OCI-LY7 (cell line): Measurements from ENCODE around the gene KMT5B. TPM values are rescaled to one million over a fixed set of nuclear protein-coding genes. Genes with fewer than 3 reads are reported as not detected.

Experiments used
- BruUV-seq: library from RNA; stranded (reverse); fragments of 400-500 nt; replicated peaks from 2 replicates; lab custom pipeline; 2021; lab: Mats Ljungman, UMichigan
- CTCF ChIA-PET: fragments of 300-600 bp; sonication (Branson Sonifier 250); formaldehyde crosslinking; loops from one replicate; lab custom pipeline; 2022; ENCODE audit warnings: antibody characterized with exemption; ENCODE audit not compliant: unreplicated experiment; lab: Charles Lee
- POLR2A ChIA-PET: fragments of 300-600 bp; sonication (Branson Sonifier 250); formaldehyde crosslinking; loops from one replicate; lab custom pipeline; 2022; ENCODE audit warnings: antibody characterized with exemption; lab: Charles Lee
- DNase-seq: peaks from one replicate; pipeline ENCODE4 v3.0.0-alpha.2; 2015; ENCODE audit warnings: low spot score
- H2AFZ ChIP-seq: fragments of 200-600 bp; sonication (generic), shearing (Covaris generic); 2 replicates; pipeline ENCODE4 v1.6.1; 2014; ENCODE audit warnings: mild to moderate bottlenecking, antibody characterized with exemption, low read length, moderate library complexity
- H3K27ac ChIP-seq: fragments of 200-600 bp; sonication (generic); 2 replicates; pipeline ENCODE4 v1.5.1; 2014; ENCODE audit warnings: mixed run types, low read depth, mild to moderate bottlenecking, moderate library complexity, low read length, inconsistent platforms; ENCODE audit not compliant: poor library complexity, severe bottlenecking
- H3K36me3 ChIP-seq: fragments of 200-600 bp; sonication (generic); 2 replicates; pipeline ENCODE4 v1.6.1; 2014; ENCODE audit warnings: mild to moderate bottlenecking, antibody characterized with exemption, low read length, moderate library complexity, mixed read lengths; ENCODE audit not compliant: insufficient read depth
- H3K4me1 ChIP-seq: fragments of 200-600 bp; sonication (generic); 2 replicates; pipeline ENCODE4 v1.5.1; 2014; ENCODE audit warnings: mild to moderate bottlenecking, low read length; ENCODE audit not compliant: insufficient read depth, poor library complexity, severe bottlenecking
- H3K4me2 ChIP-seq: fragments of 200-600 bp; sonication (generic); 2 replicates; pipeline ENCODE4 v1.6.1; 2014; ENCODE audit warnings: mild to moderate bottlenecking, low read length
- H3K4me3 ChIP-seq: fragments of 200-600 bp; sonication (generic); 2 replicates; pipeline ENCODE4 v1.5.1; 2014; ENCODE audit warnings: mild to moderate bottlenecking, low read depth, low read length; ENCODE audit not compliant: poor library complexity, severe bottlenecking
- H3K79me2 ChIP-seq: fragments of 200-600 bp; sonication (generic); 2 replicates; pipeline ENCODE4 v1.6.1; 2016; ENCODE audit warnings: low read depth, mild to moderate bottlenecking, low read length, moderate library complexity, mixed read lengths; ENCODE audit not compliant: insufficient read depth
- H3K9me2 ChIP-seq: fragments of 200-600 bp; sonication (generic); 2 replicates; pipeline ENCODE4 v1.6.1; 2016; ENCODE audit warnings: mild to moderate bottlenecking, low read length, mixed read lengths; ENCODE audit not compliant: insufficient read depth
- H3K9me3 ChIP-seq: fragments of 200-600 bp; sonication (generic); 2 replicates; pipeline ENCODE4 v1.6.1; 2014; ENCODE audit warnings: mild to moderate bottlenecking, mixed run types, low read length, mixed read lengths
- H4K20me1 ChIP-seq: fragments of 200-600 bp; sonication (generic); 2 replicates; pipeline ENCODE4 v1.6.1; 2014; ENCODE audit warnings: mild to moderate bottlenecking, antibody characterized with exemption, low read length, moderate library complexity, mixed read lengths; ENCODE audit not compliant: insufficient read depth
- CTCF ChIP-seq: fragments of 200-600 bp; sonication (generic); conservative IDR thresholded peaks from 2 replicates; pipeline ENCODE4 v1.5.1; 2014; ENCODE audit warnings: mild to moderate bottlenecking, antibody characterized with exemption, low read length, moderate library complexity, mixed read lengths
- EZH2phosphoT487 ChIP-seq: fragments of 200-600 bp; sonication (generic); IDR thresholded peaks from 2 replicates; pipeline ENCODE4 v1.6.1; 2018; ENCODE audit warnings: low read depth, borderline replicate concordance, mild to moderate bottlenecking, mixed run types, antibody characterized with exemption, low read length, moderate library complexity, mixed read lengths
- intact Hi-C: fragments of 100-400 bp; cut with micrococcal nuclease; formaldehyde crosslinking; loops from one replicate; pipeline ENCODE4 v1.10.0; 2022; ENCODE audit not compliant: unreplicated experiment
- total RNA-seq, 2 experiments: library from RNA; depleted of rRNA in 1 of 2; stranded (reverse); fragments of >200 nt in 1 of 2; shearing (Covaris generic) in 1 of 2; gene quantifications; 2 replicates each; pipeline ENCODE4 v1.2.3, GENCODE V29; 2014 to 2022

KMT5B gene
- total RNA-seq, 2 experiments from 2014 or later, result 14.3 to 28.8 TPM

GRCh38 chr11:68189888-68190287 lies 23.2 kb downstream of the KMT5B start:
- DNase-seq, result no peak
- Histone ChIP-seq H4K20me1 (no peaks in the 10 kb centered on the region), H3K4me2 (no peak overlapping the region), H3K79me2 (peaks cover 48% of the 10 kb centered on the region; the same call in 1 of the 2 replicates), H3K36me3 (peaks cover 9% of the 10 kb centered on the region; the same call in 1 of the 2 replicates), H3K9me3 (no peaks in the 10 kb centered on the region), H3K4me1 (peaks cover 34% of the 10 kb centered on the region), H2AFZ (no peak overlapping the region), H3K9me2 (no peaks in the 10 kb centered on the region), H3K27ac (no peak overlapping the region), H3K4me3 (no peak overlapping the region)
- TF ChIP-seq CTCF, result no peak
- no peak for TF ChIP-seq EZH2phosphoT487
- intact Hi-C loops, result no loop called here
- ChIA-PET POLR2A (interaction anchor here (0.7 kb wide), 1 partner anchor 15 kb away, joined by 3 read pairs; no protein-coding TSS in a partner anchor), CTCF (no interaction called here)
- BruUV-seq, result no TSS peak

DNA sequence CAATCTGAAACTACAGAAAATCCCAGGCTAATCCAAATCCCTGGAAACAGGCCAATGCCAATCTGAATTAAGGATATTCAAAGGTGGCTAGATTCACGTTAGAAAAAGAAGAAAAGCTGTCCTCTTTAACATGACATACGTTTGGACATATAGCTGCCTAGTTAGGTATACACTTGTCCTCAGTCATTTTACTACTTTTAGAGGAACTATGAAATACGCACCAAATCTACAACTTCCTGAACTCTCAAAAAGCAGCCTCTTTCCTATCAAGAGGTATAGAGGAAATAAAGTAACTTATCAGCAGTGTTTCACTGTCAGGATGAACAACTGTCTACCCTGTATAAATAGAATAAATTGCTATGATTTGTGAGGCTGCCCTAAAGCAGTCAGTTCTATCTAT lies 24.0 kb downstream of the KMT5B start:
- no peak overlapping the region for H3K27ac ChIP-seq
- no peaks in the 10 kb centered on the region for H3K9me2 ChIP-seq
- H3K36me3 ChIP-seq, result peaks cover 16% of the 10 kb centered on the region; the same call in 1 of the 2 replicates
- H3K4me2 ChIP-seq, result no peak overlapping the region
- intact Hi-C loops, result no loop called here
- H4K20me1 ChIP-seq, result no peaks in the 10 kb centered on the region
- CTCF ChIA-PET, result no interaction called here
- DNase-seq, result no peak
- BruUV-seq, result no TSS peak
- H3K79me2 ChIP-seq, result peaks cover 40% of the 10 kb centered on the region; the same call in 1 of the 2 replicates
- H2AFZ ChIP-seq, result no peak overlapping the region
- POLR2A ChIA-PET, result no interaction called here
- TF ChIP-seq EZH2phosphoT487, result no peak
- no peak for TF ChIP-seq CTCF
- no peak overlapping the region for H3K4me3 ChIP-seq
- H3K4me1 ChIP-seq, result peaks cover 26% of the 10 kb centered on the region
- H3K9me3 ChIP-seq, result no peaks in the 10 kb centered on the region

GRCh38 chr11:68186061-68186460 lies 27.0 kb downstream of the KMT5B start:
- Histone ChIP-seq H3K27ac (no peak overlapping the region), H3K4me2 (no peak overlapping the region), H3K4me3 (no peak overlapping the region), H3K4me1 (peaks cover 5% of the 10 kb centered on the region), H3K79me2 (peaks cover 16% of the 10 kb centered on the region; the same call in 1 of the 2 replicates), H3K36me3 (peaks cover 21% of the 10 kb centered on the region; the same call in 1 of the 2 replicates), H4K20me1 (no peaks in the 10 kb centered on the region), H3K9me2 (no peaks in the 10 kb centered on the region), H3K9me3 (no peaks in the 10 kb centered on the region), H2AFZ (no peak overlapping the region)
- POLR2A ChIA-PET, result interaction anchor here (0.5 kb wide), 1 partner anchor 399 kb away, joined by 3 read pairs; no protein-coding TSS in a partner anchor
- no peak for DNase-seq
- no peak for TF ChIP-seq EZH2phosphoT487
- no peak for TF ChIP-seq CTCF
- intact Hi-C loops, result no loop called here
- BruUV-seq, result no TSS peak
- CTCF ChIA-PET, result no interaction called here
